Nephron progenitor cell (in vitro differentiated cells): ENCODE measurements around the gene KRT33B.

ENCODE experiments used
- DNase-seq: peaks from one replicate; pipeline ENCODE4 v3.0.0; 2021
- H3K27ac Mint-ChIP-seq: 2 replicates; pipeline ENCODE4 v1.8.0; 2021; ENCODE audit warnings: mild to moderate bottlenecking, moderate library complexity, mixed read lengths
- H3K27me3 Mint-ChIP-seq: 2 replicates; pipeline ENCODE4 v1.8.0; 2021; ENCODE audit warnings: mild to moderate bottlenecking, low read depth, mixed read lengths; ENCODE audit not compliant: poor library complexity
- H3K36me3 Mint-ChIP-seq: 2 replicates; pipeline ENCODE4 v1.8.0; 2021; ENCODE audit warnings: low read depth, mixed read lengths
- H3K4me1 Mint-ChIP-seq: 2 replicates; pipeline ENCODE4 v1.8.0; 2021; ENCODE audit warnings: mixed read lengths
- H3K4me3 Mint-ChIP-seq: 2 replicates; pipeline ENCODE4 v1.8.0; 2021; ENCODE audit warnings: mild to moderate bottlenecking, moderate library complexity, mixed read lengths
- H3K9me3 Mint-ChIP-seq: 2 replicates; pipeline ENCODE4 v1.8.0; 2021; ENCODE audit warnings: mild to moderate bottlenecking, moderate library complexity, mixed read lengths
- CTCF ChIP-seq: fragments of 200-600 bp; sonication (generic); IDR thresholded peaks from 2 replicates; pipeline ENCODE4 v1.5.0; 2021; ENCODE audit warnings: antibody characterized with exemption

Gene KRT33B

GRCh38 chr17:41415411-41415810 lies 45.8 kb upstream of the KRT33B start:
- DNase-seq = no peak
- Mint-ChIP-seq H3K9me3 (no peaks in the 10 kb centered on the region), H3K4me1 (peaks cover 33% of the 10 kb centered on the region), H3K4me3 (no peak overlapping the region), H3K27ac (no peak overlapping the region), H3K36me3 (no peaks in the 10 kb centered on the region), H3K27me3 (peaks cover 4% of the 10 kb centered on the region)
- no peak for TF ChIP-seq CTCF

- no peak overlapping the region for H3K4me3 Mint-ChIP-seq
- H3K9me3 Mint-ChIP-seq = no peaks in the 10 kb centered on the region
- DNase-seq = no peak
- no peak overlapping the region for H3K27ac Mint-ChIP-seq
- no peaks in the 10 kb centered on the region for H3K36me3 Mint-ChIP-seq
- H3K27me3 Mint-ChIP-seq = peaks cover 4% of the 10 kb centered on the region
- no peak for TF ChIP-seq CTCF
- H3K4me1 Mint-ChIP-seq = peaks cover 33% of the 10 kb centered on the region
These were observed 44.4 kb upstream of the KRT33B start for GRCh38 chr17:41413982-41414381.

GRCh38 chr17:41413353-41413957 lies 43.8 kb upstream of the KRT33B start:
- no peak overlapping the region for H3K4me3 Mint-ChIP-seq
- no peak for DNase-seq
- TF ChIP-seq CTCF = no peak
- no peaks in the 10 kb centered on the region for H3K9me3 Mint-ChIP-seq
- no peaks in the 10 kb centered on the region for H3K36me3 Mint-ChIP-seq
- H3K27me3 Mint-ChIP-seq = peaks cover 4% of the 10 kb centered on the region
- no peak overlapping the region for H3K27ac Mint-ChIP-seq
- peaks cover 33% of the 10 kb centered on the region for H3K4me1 Mint-ChIP-seq

- no peak for DNase-seq
- no peak for TF ChIP-seq CTCF
- H3K4me1 Mint-ChIP-seq = peaks cover 17% of the 10 kb centered on the region
- H3K27me3 Mint-ChIP-seq = peaks cover 8% of the 10 kb centered on the region
- no peak overlapping the region for H3K4me3 Mint-ChIP-seq
- no peaks in the 10 kb centered on the region for H3K9me3 Mint-ChIP-seq
- H3K27ac Mint-ChIP-seq = no peak overlapping the region
- H3K36me3 Mint-ChIP-seq = no peaks in the 10 kb centered on the region
These were observed 41.6 kb upstream of the KRT33B start for GRCh38 chr17:41411072-41411840.

- Mint-ChIP-seq H3K27me3 (peaks cover 8% of the 10 kb centered on the region), H3K27ac (no peak overlapping the region), H3K36me3 (no peaks in the 10 kb centered on the region), H3K4me3 (no peak overlapping the region), H3K9me3 (no peaks in the 10 kb centered on the region), H3K4me1 (peaks cover 7% of the 10 kb centered on the region)
- no peak for TF ChIP-seq CTCF
- DNase-seq = no peak
These were observed 37.6 kb upstream of the KRT33B start for GRCh38 chr17:41407226-41407625.

GRCh38 chr17:41406205-41406604 lies 36.6 kb upstream of the KRT33B start:
- H3K36me3 Mint-ChIP-seq = no peaks in the 10 kb centered on the region
- no peak overlapping the region for H3K27ac Mint-ChIP-seq
- H3K4me3 Mint-ChIP-seq = no peak overlapping the region
- peaks cover 7% of the 10 kb centered on the region for H3K27me3 Mint-ChIP-seq
- TF ChIP-seq CTCF = no peak
- H3K9me3 Mint-ChIP-seq = no peaks in the 10 kb centered on the region
- no peak for DNase-seq
- H3K4me1 Mint-ChIP-seq = peaks cover 7% of the 10 kb centered on the region
